ENCODE data around the gene MAST4. TPM values are rescaled to one million over a fixed set of nuclear protein-coding genes. Genes with fewer than 3 reads are reported as not detected.

The MAST4 gene
- total RNA-seq, 1 donor from 2014 or later: 22.3 TPM

GRCh38 chr5:66617991-66618768 lies 22.0 kb downstream of the MAST4 start:
- no peaks in the 10 kb centered on the region for H3K9me3 ChIP-seq (ENCODE audit: insufficient read depth, low read depth, low read length)
- H3K4me3 ChIP-seq (ENCODE audit: insufficient read depth, low read depth, low read length): no peak overlapping the region
- H3K36me3 ChIP-seq (ENCODE audit: insufficient read depth, low read length): no peaks in the 10 kb centered on the region
- peaks cover 4% of the 10 kb centered on the region for H3K4me1 ChIP-seq (ENCODE audit: insufficient read depth, low read length)
- H3K27ac ChIP-seq (ENCODE audit: low read depth, low read length): no peak overlapping the region
- Mint-ChIP-seq H3K36me3 (ENCODE audit: low read depth, unreplicated experiment) (no peaks in the 10 kb centered on the region), H3K9me3 (ENCODE audit: unreplicated experiment) (peaks cover 3% of the 10 kb centered on the region), H3K27me3 (ENCODE audit: low read depth, unreplicated experiment) (no peaks in the 10 kb centered on the region), H3K27ac (ENCODE audit: unreplicated experiment) (no peak overlapping the region), H3K4me1 (ENCODE audit: low read depth, unreplicated experiment) (peaks cover 26% of the 10 kb centered on the region), H3K4me3 (ENCODE audit: unreplicated experiment) (no peak overlapping the region)
- H3K79me2 ChIP-seq (ENCODE audit: insufficient read depth, low read length): no peaks in the 10 kb centered on the region
- H3K27me3 ChIP-seq (ENCODE audit: insufficient read depth, low read length): no peaks in the 10 kb centered on the region
- TF ChIP-seq EZH2 (IDR thresholded peaks at IDR 0.05; ENCODE audit: insufficient read depth, low read length): no peak
- FAIRE-seq (no peak), DNase-seq (ENCODE audit: low read depth) (no peak)
- no peak overlapping the region for H3K9ac ChIP-seq (ENCODE audit: low read length)
- no peaks in the 10 kb centered on the region for H4K20me1 ChIP-seq (ENCODE audit: insufficient read depth, low read length)
- H2AFZ ChIP-seq (ENCODE audit: low read depth, low read length): no peak overlapping the region
- no peak overlapping the region for H3K4me2 ChIP-seq (ENCODE audit: low read length)

GRCh38 chr5:66620711-66621110 lies 24.5 kb downstream of the MAST4 start:
- no peak for FAIRE-seq
- peaks cover 3% of the 10 kb centered on the region for H3K9me3 Mint-ChIP-seq (ENCODE audit: unreplicated experiment)

DNA sequence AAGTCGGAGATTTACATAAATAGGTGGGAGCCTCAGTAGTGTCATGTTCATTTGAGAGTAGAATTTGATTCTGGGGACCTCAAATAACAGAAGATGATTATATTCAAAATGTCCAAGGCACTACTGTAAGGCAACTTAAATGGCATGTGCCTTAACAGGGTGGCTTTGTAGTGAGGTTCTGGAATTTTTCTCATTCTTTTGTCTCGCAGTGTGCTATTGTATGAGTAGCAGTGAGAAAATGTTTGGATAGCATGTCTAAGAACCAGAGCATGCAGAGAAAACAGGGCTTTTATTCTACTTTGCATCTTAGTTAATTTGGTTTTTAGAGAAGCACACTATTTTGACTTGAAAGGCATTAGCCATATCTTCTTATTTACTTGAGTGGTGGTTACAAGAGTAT lies 25.0 kb downstream of the MAST4 start:
- Mint-ChIP-seq H3K9me3 (ENCODE audit: unreplicated experiment) (peaks cover 3% of the 10 kb centered on the region), H3K4me1 (ENCODE audit: low read depth, unreplicated experiment) (peaks cover 24% of the 10 kb centered on the region), H3K4me3 (ENCODE audit: unreplicated experiment) (no peak overlapping the region), H3K36me3 (ENCODE audit: low read depth, unreplicated experiment) (no peaks in the 10 kb centered on the region), H3K27me3 (ENCODE audit: low read depth, unreplicated experiment) (no peaks in the 10 kb centered on the region), H3K27ac (ENCODE audit: unreplicated experiment) (peak overlapping the region; percentile 73)
- Histone ChIP-seq H3K27me3 (ENCODE audit: insufficient read depth, low read length) (no peaks in the 10 kb centered on the region), H4K20me1 (ENCODE audit: insufficient read depth, low read length) (no peaks in the 10 kb centered on the region), H3K9ac (ENCODE audit: low read length) (peak overlapping the region; percentile 29), H3K36me3 (ENCODE audit: insufficient read depth, low read length) (no peaks in the 10 kb centered on the region), H3K27ac (ENCODE audit: low read depth, low read length) (peak overlapping the region; percentile 25), H2AFZ (ENCODE audit: low read depth, low read length) (no peak overlapping the region), H3K79me2 (ENCODE audit: insufficient read depth, low read length) (no peaks in the 10 kb centered on the region), H3K4me3 (ENCODE audit: insufficient read depth, low read depth, low read length) (no peak overlapping the region), H3K4me2 (ENCODE audit: low read length) (peak overlapping the region; percentile 54), H3K9me3 (ENCODE audit: insufficient read depth, low read depth, low read length) (no peaks in the 10 kb centered on the region), H3K4me1 (ENCODE audit: insufficient read depth, low read length) (peaks cover 4% of the 10 kb centered on the region)
- peak; percentile 52 for DNase-seq (ENCODE audit: low read depth)
- TF ChIP-seq EZH2 (IDR thresholded peaks at IDR 0.05; ENCODE audit: insufficient read depth, low read length): no peak
- TF ChIP-seq, protein P1, sequence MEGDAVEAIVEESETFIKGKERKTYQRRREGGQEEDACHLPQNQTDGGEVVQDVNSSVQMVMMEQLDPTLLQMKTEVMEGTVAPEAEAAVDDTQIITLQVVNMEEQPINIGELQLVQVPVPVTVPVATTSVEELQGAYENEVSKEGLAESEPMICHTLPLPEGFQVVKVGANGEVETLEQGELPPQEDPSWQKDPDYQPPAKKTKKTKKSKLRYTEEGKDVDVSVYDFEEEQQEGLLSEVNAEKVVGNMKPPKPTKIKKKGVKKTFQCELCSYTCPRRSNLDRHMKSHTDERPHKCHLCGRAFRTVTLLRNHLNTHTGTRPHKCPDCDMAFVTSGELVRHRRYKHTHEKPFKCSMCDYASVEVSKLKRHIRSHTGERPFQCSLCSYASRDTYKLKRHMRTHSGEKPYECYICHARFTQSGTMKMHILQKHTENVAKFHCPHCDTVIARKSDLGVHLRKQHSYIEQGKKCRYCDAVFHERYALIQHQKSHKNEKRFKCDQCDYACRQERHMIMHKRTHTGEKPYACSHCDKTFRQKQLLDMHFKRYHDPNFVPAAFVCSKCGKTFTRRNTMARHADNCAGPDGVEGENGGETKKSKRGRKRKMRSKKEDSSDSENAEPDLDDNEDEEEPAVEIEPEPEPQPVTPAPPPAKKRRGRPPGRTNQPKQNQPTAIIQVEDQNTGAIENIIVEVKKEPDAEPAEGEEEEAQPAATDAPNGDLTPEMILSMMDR (IDR thresholded peaks at IDR 0.05; ENCODE audit: insufficient read depth, low read depth, low read length): no peak
- FAIRE-seq: no peak

More at GRCh38 chr5:66620711-66621110, 24.5 kb downstream of the MAST4 start:
- H3K4me3 Mint-ChIP-seq (ENCODE audit: unreplicated experiment): no peak overlapping the region
- peak overlapping the region; percentile 73 for H3K27ac Mint-ChIP-seq (ENCODE audit: unreplicated experiment)
- H3K4me3 ChIP-seq (ENCODE audit: insufficient read depth, low read depth, low read length): no peak overlapping the region
- peak overlapping the region; percentile 29 for H3K9ac ChIP-seq (ENCODE audit: low read length)
- H4K20me1 ChIP-seq (ENCODE audit: insufficient read depth, low read length): no peaks in the 10 kb centered on the region
- no peaks in the 10 kb centered on the region for H3K9me3 ChIP-seq (ENCODE audit: insufficient read depth, low read depth, low read length)
- peak overlapping the region; percentile 25 for H3K27ac ChIP-seq (ENCODE audit: low read depth, low read length)
- no peaks in the 10 kb centered on the region for H3K79me2 ChIP-seq (ENCODE audit: insufficient read depth, low read length)
- TF ChIP-seq, protein P1 (IDR thresholded peaks at IDR 0.05; ENCODE audit: insufficient read depth, low read depth, low read length): no peak
- peak overlapping the region; percentile 54 for H3K4me2 ChIP-seq (ENCODE audit: low read length)
- H3K4me1 Mint-ChIP-seq (ENCODE audit: low read depth, unreplicated experiment): peaks cover 26% of the 10 kb centered on the region
- no peak for DNase-seq (ENCODE audit: low read depth)
- peaks cover 4% of the 10 kb centered on the region for H3K4me1 ChIP-seq (ENCODE audit: insufficient read depth, low read length)
- no peaks in the 10 kb centered on the region for H3K27me3 ChIP-seq (ENCODE audit: insufficient read depth, low read length)
- H3K36me3 ChIP-seq (ENCODE audit: insufficient read depth, low read length): no peaks in the 10 kb centered on the region
- H3K36me3 Mint-ChIP-seq (ENCODE audit: low read depth, unreplicated experiment): no peaks in the 10 kb centered on the region
- H3K27me3 Mint-ChIP-seq (ENCODE audit: low read depth, unreplicated experiment): no peaks in the 10 kb centered on the region
- no peak overlapping the region for H2AFZ ChIP-seq (ENCODE audit: low read depth, low read length)
